GM21723 (cell line): ENCODE measurements around the gene POLD1.

Experiments
- ATAC-seq: cut with Tn5 transposase; IDR thresholded peaks from one replicate; pipeline ENCODE4 v1.9.1; 2021; ENCODE audit warnings: mild to moderate bottlenecking, moderate library complexity; ENCODE audit not compliant: unreplicated experiment

POLD1 gene

GRCh38 chr19:50417111-50418081, 33.2 kb downstream of the POLD1 start:
- ATAC-seq: no peak

GRCh38 chr19:50418176-50419021, 34.3 kb downstream of the POLD1 start, which contains the start of gene SPIB:
SPIB (plus strand) TSS chr19:50418938; CDS start chr19:50418963, 25 bp downstream.
- ATAC-seq: no peak

- no peak for ATAC-seq
These were observed 35.0 kb downstream of the POLD1 start for GRCh38 chr19:50419022-50419579.

GRCh38 chr19:50419580-50420035, 35.5 kb downstream of the POLD1 start:
- ATAC-seq: no peak

- ATAC-seq: no peak
These were observed 36.0 kb downstream of the POLD1 start for GRCh38 chr19:50420127-50420526.

GRCh38 chr19:50420808-50421207, 36.7 kb downstream of the POLD1 start:
- no peak for ATAC-seq

GRCh38 chr19:50422397-50423278, 38.5 kb downstream of the POLD1 start:
- no peak for ATAC-seq

GRCh38 chr19:50423279-50424113, 39.3 kb downstream of the POLD1 start:
- ATAC-seq: no peak

GRCh38 chr19:50425581-50425980, 41.4 kb downstream of the POLD1 start:
- ATAC-seq: no peak

- ATAC-seq: no peak
These were observed 43.3 kb downstream of the POLD1 start for GRCh38 chr19:50427318-50427925.

- no peak for ATAC-seq
These were observed 43.9 kb downstream of the POLD1 start for GRCh38 chr19:50427997-50428425.

- ATAC-seq: no peak
These were observed 44.8 kb downstream of the POLD1 start for GRCh38 chr19:50428772-50429463.

GRCh38 chr19:50430888-50431342, 46.8 kb downstream of the POLD1 start:
- ATAC-seq: no peak

GRCh38 chr19:50431343-50432220, 47.4 kb downstream of the POLD1 start:
- peak; percentile 71 for ATAC-seq

- ATAC-seq: no peak
These were observed 48.3 kb downstream of the POLD1 start, which contains the start of gene MYBPC2 for GRCh38 chr19:50432221-50433028. MYBPC2 (plus strand) TSS chr19:50432892; CDS start chr19:50432954, 62 bp downstream.
